ENCODE data around the gene AXL.

The AXL gene

GRCh38 chr19:41235480-41235879 lies 16.5 kb downstream of the AXL start:
- no peak for DNase-seq

- DNase-seq: no peak
These were observed 19.2 kb downstream of the AXL start for GRCh38 chr19:41238244-41238643.

- no peak for DNase-seq
These were observed 20.3 kb downstream of the AXL start for GRCh38 chr19:41239363-41239762.

- DNase-seq: no peak
These were observed 21.0 kb downstream of the AXL start for GRCh38 chr19:41239961-41240574.

- DNase-seq: no peak
These were observed 22.8 kb downstream of the AXL start for GRCh38 chr19:41241859-41242258.

DNA sequence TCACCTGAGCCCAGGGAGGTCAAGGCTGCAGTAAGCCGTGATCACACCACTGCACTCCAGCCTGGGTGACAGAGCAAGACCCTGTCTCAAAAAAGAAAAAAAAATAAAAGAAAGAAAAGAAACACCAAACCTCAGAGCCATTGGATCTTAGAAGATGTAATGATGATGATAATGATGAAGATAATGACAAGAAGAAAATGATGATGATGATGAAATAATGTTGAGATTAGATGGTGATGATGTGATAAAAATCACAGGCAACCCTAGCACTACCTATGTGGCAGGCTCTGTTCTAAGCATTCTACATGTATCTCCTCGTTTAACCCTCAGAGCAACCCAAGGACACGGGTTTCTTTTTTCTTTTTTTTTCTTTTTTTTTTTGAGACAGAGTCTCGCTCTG lies 25.1 kb downstream of the AXL start:
- DNase-seq: no peak

DNA sequence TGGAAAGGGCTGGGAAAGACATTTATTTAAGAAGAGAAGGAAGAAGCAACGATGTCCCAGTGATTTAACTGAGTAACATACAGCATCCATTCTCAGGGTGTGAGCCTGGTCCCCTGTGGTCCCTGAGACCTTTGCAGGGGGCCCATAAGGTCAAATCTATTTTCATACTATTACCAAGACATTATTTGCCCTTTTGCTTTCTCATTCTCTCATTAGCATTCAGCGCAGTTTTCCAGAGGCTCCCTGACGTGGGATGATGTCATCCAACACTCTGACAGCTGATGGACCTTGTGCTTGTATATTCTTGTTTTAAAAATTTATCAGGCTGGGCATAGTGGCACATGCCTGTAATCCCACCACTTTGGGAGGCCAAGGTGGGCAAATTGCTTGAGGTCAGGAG lies 26.8 kb downstream of the AXL start:
- no peak for DNase-seq

GRCh38 chr19:41248895-41249294 lies 29.9 kb downstream of the AXL start:
- DNase-seq: no peak

GRCh38 chr19:41249707-41250423 lies 30.8 kb downstream of the AXL start:
- DNase-seq: no peak

DNA sequence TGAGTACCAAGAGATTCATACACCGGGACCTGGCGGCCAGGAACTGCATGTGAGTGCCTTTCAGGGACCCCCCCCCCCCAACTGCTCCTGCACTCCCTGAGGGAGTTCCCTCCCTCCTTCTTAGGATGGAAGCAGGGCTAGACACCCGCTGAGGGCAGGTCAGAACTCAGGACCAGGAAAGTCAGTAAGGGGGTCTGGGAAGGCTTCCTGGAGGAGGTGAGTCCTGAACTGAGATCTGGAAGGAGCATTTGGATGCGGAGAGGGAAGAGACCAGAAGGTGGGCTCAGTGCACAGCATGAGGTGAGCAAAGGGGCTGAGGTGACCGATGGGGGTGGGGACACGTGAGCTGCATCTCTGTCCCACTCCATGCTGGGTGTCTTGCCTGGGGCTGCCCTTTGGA lies 34.6 kb downstream of the AXL start:
- DNase-seq: no peak

GRCh38 chr19:41255171-41255570 lies 36.1 kb downstream of the AXL start:
- DNase-seq: no peak

DNA sequence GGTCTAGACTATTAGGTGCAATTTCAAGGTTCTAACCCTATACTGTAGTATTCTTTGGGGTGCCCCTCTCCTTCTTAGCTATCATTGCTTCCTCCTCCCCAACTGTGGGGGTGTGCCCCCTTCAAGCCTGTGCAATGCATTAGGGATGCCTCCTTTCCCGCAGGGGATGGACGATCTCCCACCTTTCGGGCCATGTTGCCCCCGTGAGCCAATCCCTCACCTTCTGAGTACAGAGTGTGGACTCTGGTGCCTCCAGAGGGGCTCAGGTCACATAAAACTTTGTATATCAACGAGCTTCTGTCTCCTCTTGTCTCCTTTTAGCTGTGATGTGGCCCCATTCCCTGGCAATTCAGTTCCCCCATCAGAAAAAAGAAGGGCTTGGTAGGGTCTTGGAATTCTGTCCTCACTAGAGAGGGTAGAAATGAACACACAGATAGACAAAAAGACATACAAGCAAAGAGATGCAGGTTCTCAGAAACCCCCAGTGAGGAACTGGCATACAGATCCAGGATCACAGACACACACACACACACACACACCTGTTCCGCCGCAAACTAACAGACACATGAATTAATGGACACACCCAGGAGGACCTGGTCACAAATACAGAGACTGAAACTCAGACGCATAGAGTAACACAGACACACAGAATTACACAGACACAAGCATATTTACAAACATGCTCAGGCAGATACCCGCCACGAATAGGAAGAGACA lies 42.6 kb downstream of the AXL start:
- DNase-seq: no peak

DNA sequence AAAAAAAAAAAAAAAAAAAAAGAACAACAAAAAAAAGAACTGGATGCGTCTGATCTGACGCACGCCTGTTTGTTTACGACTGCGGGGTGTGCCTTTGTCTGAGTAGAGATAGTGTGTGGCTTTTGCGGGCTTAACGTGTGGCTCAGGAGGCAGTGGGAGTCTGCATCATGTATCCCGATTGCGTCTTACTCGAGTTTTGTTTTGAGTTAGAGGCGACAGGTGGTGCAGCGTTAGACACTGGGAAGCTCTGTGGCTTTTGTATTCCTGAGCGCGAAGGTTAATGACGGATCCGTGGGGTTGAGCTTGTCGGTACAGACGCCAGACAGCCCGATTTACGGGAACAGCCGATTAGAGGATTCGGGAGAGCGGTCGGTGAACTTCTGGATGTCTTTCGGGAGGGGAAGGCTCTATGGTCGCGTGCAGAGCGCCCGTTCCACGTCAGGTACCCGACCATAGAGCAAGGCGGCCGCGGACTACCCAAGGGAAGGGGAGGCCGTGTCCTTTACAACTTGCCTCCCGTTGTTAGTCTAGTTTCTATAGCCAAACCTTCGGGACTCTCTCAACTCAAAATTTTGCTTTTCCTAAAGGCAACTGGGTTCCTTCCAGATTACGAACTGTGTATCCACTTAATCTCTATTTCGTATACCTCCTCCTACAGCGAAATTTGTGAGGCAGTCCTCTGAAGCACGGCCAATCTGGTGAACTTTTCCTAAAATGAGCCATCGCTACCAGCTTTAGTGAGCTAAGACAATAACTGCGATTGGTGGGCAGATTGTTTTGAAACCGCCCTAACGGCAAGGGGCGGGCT lies 44.2 kb downstream of the AXL start:
- DNase-seq: peak; percentile 67 to 75

DNA sequence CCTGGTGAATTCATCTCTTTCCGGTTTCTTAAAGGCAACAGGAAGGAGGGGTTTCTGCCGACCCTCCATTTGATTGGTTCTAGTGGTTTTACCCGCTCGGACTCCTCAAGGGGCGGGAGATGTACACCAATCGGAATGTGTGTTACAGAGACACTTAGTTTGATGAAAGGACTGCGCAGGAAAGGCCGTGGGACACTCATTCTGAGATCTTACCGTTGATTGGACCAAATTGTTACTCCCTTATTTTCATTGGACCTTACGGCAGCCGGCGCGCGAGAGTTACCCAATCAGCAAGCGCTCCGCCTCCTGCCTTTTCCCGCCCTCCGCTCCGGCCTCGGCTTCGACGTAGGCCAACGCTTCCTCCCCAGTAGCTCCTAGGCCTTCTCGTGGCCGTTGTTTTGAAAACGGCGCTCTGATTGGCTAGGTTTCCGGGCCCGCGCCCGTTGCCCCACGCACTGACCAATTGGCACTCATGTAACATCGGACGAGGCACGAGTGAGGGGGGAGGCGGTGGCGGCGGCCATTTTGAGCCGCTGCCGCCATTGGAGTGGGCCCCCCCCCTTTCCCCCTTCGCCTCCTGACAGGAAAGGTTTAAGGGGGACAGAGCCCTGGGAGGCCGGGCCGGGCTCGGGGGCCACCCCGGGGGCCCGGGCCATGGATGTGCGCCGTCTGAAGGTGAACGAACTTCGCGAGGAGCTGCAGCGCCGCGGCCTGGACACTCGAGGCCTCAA lies 45.0 kb downstream of the AXL start, which contains the start of gene HNRNPUL1:
Gene HNRNPUL1 (plus strand): TSS at position 523 of the 731 bp plus-strand sequence. CDS start 132 bp downstream, at position 655.
- peak; percentile 100 for DNase-seq

GRCh38 chr19:41264581-41265394 lies 45.8 kb downstream of the AXL start:
- no peak for DNase-seq

- no peak for DNase-seq
These were observed 46.6 kb downstream of the AXL start for GRCh38 chr19:41265395-41266153.

- no peak for DNase-seq
These were observed 50.0 kb downstream of the AXL start for GRCh38 chr19:41269055-41269454.

DNA sequence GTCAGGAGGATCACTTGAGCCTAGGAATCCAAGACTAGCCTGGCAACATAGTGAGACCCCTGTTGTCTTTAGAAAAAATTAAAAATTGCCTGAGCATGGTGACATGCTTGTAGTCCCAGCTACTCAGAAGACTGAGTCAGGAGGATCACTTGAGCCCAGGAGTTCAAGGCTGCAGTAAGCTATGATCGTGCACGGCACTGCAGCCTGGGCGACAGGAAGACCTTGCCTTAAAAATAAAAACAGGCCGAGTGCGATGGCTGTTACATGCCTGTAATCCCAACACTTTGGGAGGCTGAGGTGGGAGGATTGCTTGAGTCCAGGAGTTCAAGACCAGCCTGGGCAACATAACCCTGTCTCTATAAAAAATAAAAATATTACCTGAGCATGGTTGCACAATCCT lies 50.5 kb downstream of the AXL start:
- DNase-seq: no peak

DNA sequence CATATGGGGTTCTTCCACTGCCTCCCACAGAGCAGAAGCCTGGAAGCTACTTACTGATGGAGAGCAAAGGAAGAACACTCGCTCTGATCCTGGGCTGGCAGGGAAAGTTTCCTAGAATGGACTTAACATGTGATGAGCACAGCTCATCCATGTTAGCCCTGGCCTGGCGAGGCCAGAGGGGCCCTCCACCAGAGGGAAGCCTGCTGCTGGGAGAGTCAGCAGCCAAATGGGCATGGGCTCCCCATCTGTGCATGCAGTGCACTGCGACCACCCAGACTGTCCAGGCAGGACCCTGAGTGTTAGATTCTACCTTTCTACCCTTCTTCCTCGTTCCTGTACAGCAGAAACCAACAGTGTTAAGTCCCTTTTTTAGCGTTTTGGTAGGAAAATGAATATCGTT lies 54.1 kb downstream of the AXL start:
- DNase-seq: no peak

DNA sequence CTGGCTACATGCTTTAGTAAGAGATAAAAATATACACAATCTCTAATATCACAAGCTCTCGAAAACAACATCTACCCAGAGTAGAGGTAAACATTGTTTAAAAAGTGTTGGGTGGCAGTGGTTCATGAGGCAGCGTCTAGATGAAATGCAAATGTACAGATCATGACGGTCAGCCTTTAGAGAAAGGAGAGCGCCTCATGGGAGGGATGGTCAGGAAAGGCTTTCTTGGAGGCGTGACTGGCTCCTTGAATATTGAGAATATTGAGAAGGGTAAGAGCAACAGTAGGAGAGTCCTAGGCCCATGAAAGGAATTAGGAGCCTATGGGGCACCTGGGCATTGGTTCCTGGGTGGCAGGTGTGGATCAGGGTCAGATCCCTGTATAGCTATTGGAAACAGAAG lies 55.8 kb downstream of the AXL start:
- no peak for DNase-seq

DNA sequence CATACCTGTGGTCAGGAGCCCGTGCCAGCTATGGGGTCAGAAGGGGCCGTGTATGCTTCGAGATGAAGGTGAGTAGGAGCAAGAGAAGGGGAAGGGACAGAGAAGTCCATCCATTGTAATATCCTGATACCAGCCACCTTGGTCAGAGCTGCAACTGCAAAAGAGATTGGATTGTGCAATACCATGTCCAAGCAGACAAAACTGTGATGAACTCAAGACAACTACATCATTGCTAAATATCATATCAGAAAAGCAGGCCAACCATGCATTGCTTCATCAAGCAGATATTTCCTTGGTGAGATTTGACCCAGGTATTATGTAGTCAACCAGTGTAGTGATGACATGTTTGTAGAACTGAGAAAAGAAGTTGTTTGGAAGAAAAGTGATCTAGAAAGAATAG lies 57.2 kb downstream of the AXL start:
- DNase-seq: no peak

All from NCI-H1930 (cell line).